ENCODE measurements around the gene MYRIP. TPM values are rescaled to one million over a fixed set of nuclear protein-coding genes. Genes with fewer than 3 reads are reported as not detected.

MYRIP gene
- total RNA-seq, 1 experiment from 2014 or later: 1.6 TPM

- ChIA-PET POLR2A (no interaction called here), CTCF (no interaction called here)
- H3K9me3 Mint-ChIP-seq: peaks cover 22% of the 10 kb centered on the region
- H3K27ac Mint-ChIP-seq: no peak overlapping the region
- no peak for ATAC-seq
- no peak for TF ChIP-seq FOXP1 (CRISPR knock-in tag; IDR thresholded peaks at IDR 0.05; ENCODE audit: borderline replicate concordance)
- no peak for TF ChIP-seq ZNF396 (CRISPR knock-in tag; IDR thresholded peaks at IDR 0.05; ENCODE audit: borderline replicate concordance)
- no peak for TF ChIP-seq CDX4 (CRISPR knock-in tag; IDR thresholded peaks at IDR 0.05; ENCODE audit: borderline replicate concordance)
- TF ChIP-seq ESRRA (CRISPR knock-in tag; IDR thresholded peaks at IDR 0.05; ENCODE audit: borderline replicate concordance): no peak
- TF ChIP-seq ZNF121 (CRISPR knock-in tag; IDR thresholded peaks at IDR 0.05): no peak
- no peak for TF ChIP-seq ETV6 (CRISPR knock-in tag; IDR thresholded peaks at IDR 0.05)
- TF ChIP-seq FOXP4 (CRISPR knock-in tag; IDR thresholded peaks at IDR 0.05): no peak
- no peak for TF ChIP-seq NR2C2 (CRISPR knock-in tag; IDR thresholded peaks at IDR 0.05)
- TF ChIP-seq ZSCAN18 (CRISPR knock-in tag; IDR thresholded peaks at IDR 0.05): no peak
- TF ChIP-seq ZNF416 (CRISPR knock-in tag; IDR thresholded peaks at IDR 0.05): no peak
- no peak for TF ChIP-seq ATF6 (CRISPR knock-in tag; IDR thresholded peaks at IDR 0.05)
- no peak for TF ChIP-seq NFATC4 (CRISPR knock-in tag; IDR thresholded peaks at IDR 0.05)
- no peak for TF ChIP-seq KAT7 (CRISPR knock-in tag; IDR thresholded peaks at IDR 0.05; ENCODE audit: borderline replicate concordance)
- TF ChIP-seq STAT6 (CRISPR knock-in tag; conservative IDR thresholded peaks at IDR 0.05; ENCODE audit: low read depth): no peak
- 0 out of 2 replicates have a peak, but pooled peaks cover 3% of the 10 kb centered on the region for H3K27me3 Mint-ChIP-seq (ENCODE audit: low read depth)
- H3K4me1 Mint-ChIP-seq: no peaks in the 10 kb centered on the region
- no peak overlapping the region for H3K4me3 Mint-ChIP-seq
- peaks cover 20% of the 10 kb centered on the region for H3K36me3 Mint-ChIP-seq
- no peak for DNase-seq (ENCODE audit: low spot score)
Observed at GRCh38 chr3:39879581-39879980, 70.2 kb downstream of the MYRIP start.

GRCh38 chr3:39882111-39882510 is 72.7 kb downstream of the MYRIP start:
- Mint-ChIP-seq H3K9me3 (peaks cover 20% of the 10 kb centered on the region), H3K36me3 (peaks cover 12% of the 10 kb centered on the region), H3K4me1 (no peaks in the 10 kb centered on the region), H3K27ac (no peak overlapping the region), H3K4me3 (no peak overlapping the region), H3K27me3 (ENCODE audit: low read depth) (no peaks in the 10 kb centered on the region)
- DNase-seq (ENCODE audit: low spot score) (no peak), ATAC-seq (no peak)
- POLR2A ChIA-PET: no interaction called here
- CTCF ChIA-PET: no interaction called here
- TF ChIP-seq AFF4 (CRISPR knock-in tag; IDR thresholded peaks at IDR 0.05; ENCODE audit: borderline replicate concordance): no peak
- TF ChIP-seq ELF4 (CRISPR knock-in tag; IDR thresholded peaks at IDR 0.05; ENCODE audit: low read depth): no peak
- TF ChIP-seq ATF1 (CRISPR knock-in tag; IDR thresholded peaks at IDR 0.05): no peak
- TF ChIP-seq CREB1 (CRISPR knock-in tag; IDR thresholded peaks at IDR 0.05): no peak
- no peak for TF ChIP-seq ZNF532 (CRISPR knock-in tag; IDR thresholded peaks at IDR 0.05; ENCODE audit: borderline replicate concordance)
